ENCODE measurements around the gene JPH3.

JPH3 gene

GRCh38 chr16:87684106-87684677, 81.9 kb downstream of the JPH3 start:
- no peak for DNase-seq

- no peak for DNase-seq
These were observed 82.5 kb downstream of the JPH3 start for GRCh38 chr16:87684711-87685404.

GRCh38 chr16:87685405-87685755, 83.1 kb downstream of the JPH3 start:
- DNase-seq, result no peak

GRCh38 chr16:87685766-87686165, 83.5 kb downstream of the JPH3 start:
- DNase-seq, result no peak

GRCh38 chr16:87686697-87687096, 84.4 kb downstream of the JPH3 start:
- no peak for DNase-seq

- no peak for DNase-seq
These were observed 85.0 kb downstream of the JPH3 start for GRCh38 chr16:87687126-87687910.

- no peak for DNase-seq
These were observed 85.8 kb downstream of the JPH3 start for GRCh38 chr16:87687998-87688529.

- no peak for DNase-seq
These were observed 86.8 kb downstream of the JPH3 start for GRCh38 chr16:87688876-87689815.

GRCh38 chr16:87689956-87690465, 87.7 kb downstream of the JPH3 start:
- DNase-seq, result no peak

GRCh38 chr16:87690911-87691685, 88.8 kb downstream of the JPH3 start:
- no peak for DNase-seq

GRCh38 chr16:87691686-87692079, 89.4 kb downstream of the JPH3 start:
- DNase-seq, result no peak

GRCh38 chr16:87692176-87692575, 89.9 kb downstream of the JPH3 start:
- no peak for DNase-seq

GRCh38 chr16:87692756-87693155, 90.4 kb downstream of the JPH3 start:
- no peak for DNase-seq

GRCh38 chr16:87693827-87694226, 91.5 kb downstream of the JPH3 start:
- DNase-seq, result no peak

- no peak for DNase-seq
These were observed 92.3 kb downstream of the JPH3 start for GRCh38 chr16:87694441-87695125.

- DNase-seq, result no peak
These were observed 93.2 kb downstream of the JPH3 start for GRCh38 chr16:87695534-87695933.

GRCh38 chr16:87696726-87697125, 94.4 kb downstream of the JPH3 start:
- DNase-seq, result no peak

GRCh38 chr16:87697256-87697655, 94.9 kb downstream of the JPH3 start:
- DNase-seq, result no peak

- DNase-seq, result no peak
These were observed 95.5 kb downstream of the JPH3 start for GRCh38 chr16:87697792-87698191.

GRCh38 chr16:87698241-87698640, 95.9 kb downstream of the JPH3 start:
- DNase-seq, result no peak

GRCh38 chr16:87698676-87699199, 96.4 kb downstream of the JPH3 start:
- no peak for DNase-seq

Data from NCI-H2029 treated with DMSO at 0.1 percent for 48 hours (cell line).